OCI-LY7 (cell line): ENCODE data around the gene MSN.

ENCODE experiments used
- CTCF ChIP-seq: fragments of 200-600 bp; sonication (generic); conservative IDR thresholded peaks from 2 replicates; pipeline ENCODE4 v1.5.1; 2014; ENCODE audit warnings: mild to moderate bottlenecking, antibody characterized with exemption, low read length, moderate library complexity, mixed read lengths
- EZH2phosphoT487 ChIP-seq: fragments of 200-600 bp; sonication (generic); IDR thresholded peaks from 2 replicates; pipeline ENCODE4 v1.6.1; 2018; ENCODE audit warnings: low read depth, borderline replicate concordance, mild to moderate bottlenecking, mixed run types, antibody characterized with exemption, low read length, moderate library complexity, mixed read lengths

GRCh38 chrX:65681810-65682209, 14.4 kb downstream of the MSN start:
- no peak for TF ChIP-seq CTCF
- no peak for TF ChIP-seq EZH2phosphoT487
